GM19468 (cell line): ENCODE measurements around the gene PDZRN4.
"Not testable (repeated sequence)": the region's sequence is repeated elsewhere in the genome, so short reads cannot be mapped to it uniquely, and the experiment has no call there.

ENCODE experiments used
- ATAC-seq: cut with Tn5 transposase; IDR thresholded peaks from one replicate; pipeline ENCODE4 v1.9.1; 2021; ENCODE audit warnings: mild to moderate bottlenecking, moderate library complexity, moderate number of reproducible peaks; ENCODE audit not compliant: unreplicated experiment; ENCODE audit errors: extremely low read depth

Gene PDZRN4

GRCh38 chr12:41188058-41188840 is at the start of gene PDZRN4:
PDZRN4 (plus strand) TSS chr12:41188320.
- no peak for ATAC-seq

- ATAC-seq = no peak
Measured at GRCh38 chr12:41140117-41140516, 48.0 kb upstream of the PDZRN4 start.

DNA sequence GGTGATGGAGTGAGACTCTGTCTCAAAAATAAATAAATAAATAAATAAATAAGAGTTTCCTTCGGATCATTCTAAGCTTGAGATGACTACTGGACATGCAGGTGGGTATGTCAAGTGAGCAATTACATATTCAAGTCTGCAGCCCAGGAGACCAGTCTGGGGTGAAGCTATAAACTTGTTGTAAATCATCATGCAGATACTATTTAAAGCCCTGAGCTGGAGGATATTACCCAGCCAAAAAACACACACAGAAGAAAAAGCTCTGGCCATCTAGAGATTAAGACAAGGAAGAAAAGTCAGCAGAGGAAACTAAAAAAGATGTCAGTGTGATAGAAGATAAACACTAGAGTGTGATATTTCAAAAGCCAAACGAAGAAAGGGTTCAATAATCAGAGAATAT is 47.0 kb upstream of the PDZRN4 start:
- ATAC-seq = no peak

DNA sequence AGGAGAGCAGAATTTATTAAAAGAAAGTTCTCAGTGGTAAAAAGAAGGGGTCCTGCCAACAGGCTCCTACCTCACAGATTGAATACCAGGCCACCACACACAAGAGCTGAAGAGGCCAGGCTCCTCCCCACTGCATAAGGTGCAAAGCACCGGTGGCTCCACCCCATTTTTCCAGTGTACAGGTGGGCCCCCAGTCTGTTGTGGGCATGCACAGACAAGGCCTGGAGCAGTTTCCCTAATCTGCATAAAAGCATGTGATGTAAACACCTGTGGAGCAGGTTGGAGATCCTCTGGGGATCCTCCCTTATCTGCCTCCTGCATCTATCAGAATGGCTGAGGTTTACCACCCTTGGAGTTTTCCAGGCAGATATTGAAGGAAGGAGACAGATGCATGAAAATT is 45.7 kb upstream of the PDZRN4 start:
- ATAC-seq = no peak

DNA sequence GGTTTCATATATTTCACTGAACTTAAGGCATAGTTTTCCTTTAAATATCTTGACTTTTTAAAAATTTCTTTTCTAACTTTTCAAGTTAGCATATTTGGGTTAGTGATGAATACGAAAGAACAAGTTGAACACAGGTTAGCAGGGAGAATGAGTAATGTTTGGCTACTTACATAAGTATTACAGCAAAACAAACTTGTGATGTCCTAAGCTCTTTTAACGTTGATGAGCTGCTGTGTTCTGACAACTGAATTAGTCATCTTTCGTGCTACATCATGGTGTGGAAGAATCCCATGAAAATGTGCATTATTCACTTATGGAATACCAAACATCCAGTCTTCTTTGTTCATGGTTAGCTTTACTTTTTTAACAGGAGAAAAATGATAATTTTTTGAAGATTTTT is 36.3 kb upstream of the PDZRN4 start:
- ATAC-seq = no peak

GRCh38 chr12:41162461-41162860 is 25.7 kb upstream of the PDZRN4 start:
- ATAC-seq = no peak

DNA sequence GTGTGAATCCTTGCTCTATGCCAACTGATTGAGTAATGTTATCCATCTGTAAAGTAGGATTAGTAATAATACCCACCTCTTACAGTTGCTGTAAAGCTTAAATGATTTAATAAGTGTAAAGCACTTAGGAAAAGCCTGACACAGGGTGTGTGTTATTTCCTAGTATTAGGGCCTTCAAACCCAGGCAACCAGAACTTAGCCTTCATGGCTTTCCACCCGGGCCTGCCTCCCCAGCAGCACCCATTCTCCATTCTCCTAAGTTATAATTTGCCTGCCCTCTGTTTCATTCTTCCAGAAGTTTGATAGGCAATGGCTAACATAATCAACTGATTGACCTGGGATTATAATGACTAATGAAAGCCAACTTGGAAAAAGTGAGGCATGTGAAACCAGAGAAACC is 20.4 kb upstream of the PDZRN4 start:
- no peak for ATAC-seq

- no peak for ATAC-seq
Measured at GRCh38 chr12:41174602-41175001, 13.5 kb upstream of the PDZRN4 start.

DNA sequence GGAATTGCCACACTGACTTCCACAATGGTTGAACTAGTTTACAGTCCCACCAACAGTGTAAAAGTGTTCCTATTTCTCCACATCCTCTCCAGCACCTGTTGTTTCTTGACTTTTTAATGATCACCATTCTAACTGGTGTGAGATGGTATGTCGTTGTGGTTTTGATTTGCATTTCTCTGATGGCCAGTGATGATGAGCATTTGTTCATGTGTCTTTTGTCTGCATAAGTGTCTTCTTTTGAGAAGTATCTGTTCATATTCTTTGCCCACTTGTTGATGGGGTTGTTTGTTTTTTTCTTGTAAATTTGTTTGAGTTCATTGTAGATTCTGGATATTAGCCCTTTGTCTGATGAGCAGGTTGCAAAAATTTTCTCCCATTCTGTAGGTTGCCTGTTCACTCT is 8.6 kb upstream of the PDZRN4 start:
- not testable (repeated sequence) for ATAC-seq

DNA sequence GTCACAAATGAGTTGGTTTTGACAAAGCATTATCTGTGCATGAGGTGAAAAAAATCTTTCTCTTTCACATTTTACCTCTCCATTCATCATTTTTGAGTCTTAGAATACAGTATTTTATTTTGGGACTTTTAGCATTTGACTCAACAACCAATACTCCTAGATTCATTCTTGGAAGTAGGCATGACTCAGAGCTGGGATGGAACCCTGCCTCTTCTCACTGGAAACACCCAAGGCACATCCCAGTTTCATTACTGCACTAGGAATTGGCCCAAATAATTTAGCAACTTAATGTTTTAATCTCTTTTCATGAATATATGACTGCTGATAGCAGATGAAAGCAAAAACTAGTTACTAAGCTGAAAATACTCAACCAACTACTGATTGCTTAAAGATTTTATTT is 3.3 kb upstream of the PDZRN4 start:
- ATAC-seq = no peak

DNA sequence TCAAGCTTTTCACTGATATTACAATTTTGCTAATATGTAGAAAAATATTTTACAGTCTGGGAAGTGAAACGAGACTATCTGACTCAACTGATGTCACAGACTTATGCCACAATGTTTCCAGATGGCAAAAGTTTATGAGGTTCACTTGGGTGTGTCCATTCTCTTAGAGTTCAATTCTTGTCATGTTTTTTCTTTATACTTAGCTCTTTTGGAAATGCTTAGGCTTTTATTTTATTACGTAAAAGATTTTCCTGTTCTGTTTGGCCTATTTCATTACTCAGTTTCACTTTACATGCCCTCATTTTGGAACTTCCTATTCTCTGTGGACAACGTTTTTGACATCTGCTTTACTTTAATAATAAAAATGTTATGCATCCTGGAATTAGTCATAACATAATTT is 2.1 kb upstream of the PDZRN4 start:
- ATAC-seq = no peak

DNA sequence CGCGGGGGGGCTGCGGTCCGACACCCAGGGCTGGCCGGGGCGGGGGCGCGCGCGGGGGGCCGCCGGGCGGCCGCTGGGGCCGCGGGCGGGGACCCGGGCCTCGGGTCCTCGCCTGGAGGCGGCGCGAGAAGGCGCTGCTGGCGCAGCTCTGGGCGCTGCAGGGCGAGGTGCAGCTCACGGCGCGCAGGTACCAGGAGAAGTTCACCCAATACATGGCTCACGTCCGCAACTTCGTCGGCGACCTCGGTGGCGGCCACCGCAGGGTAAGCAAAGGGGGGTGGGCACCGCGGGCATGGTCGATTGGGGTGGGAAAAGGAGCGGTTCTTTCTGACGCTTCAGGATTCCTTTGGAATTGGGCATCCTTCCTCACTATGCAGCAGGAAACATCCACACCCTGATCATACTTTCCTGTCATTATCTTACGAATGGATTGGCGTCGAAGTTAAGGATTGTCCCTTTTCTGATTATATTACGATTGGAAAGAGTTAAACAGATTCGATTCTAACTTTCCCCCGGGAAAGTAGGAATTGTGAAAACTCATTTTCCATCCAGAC is 798 bp downstream of the PDZRN4 start:
- ATAC-seq = no peak

GRCh38 chr12:41189395-41190251 is 1.5 kb downstream of the PDZRN4 start:
- ATAC-seq = no peak

- no peak for ATAC-seq
Measured at GRCh38 chr12:41190338-41190737, 2.2 kb downstream of the PDZRN4 start.

DNA sequence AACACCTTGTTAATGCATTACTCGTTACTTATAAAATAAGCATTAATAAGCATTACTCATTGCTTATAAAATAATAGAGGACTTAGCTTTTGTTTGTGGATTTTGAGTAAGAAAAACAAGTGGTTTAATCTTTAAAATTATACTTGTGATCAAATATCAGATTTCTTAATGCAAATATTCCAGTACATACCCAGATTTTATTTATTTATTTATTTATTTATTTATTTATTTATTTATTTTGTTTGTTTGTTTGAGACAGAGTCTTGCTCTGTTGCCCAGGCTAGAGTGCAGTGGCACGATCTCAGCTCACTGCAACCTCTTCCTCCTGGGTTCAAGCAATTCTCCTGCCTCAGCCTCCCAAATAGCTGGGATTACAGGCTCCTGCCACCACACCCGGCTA is 3.4 kb downstream of the PDZRN4 start:
- not testable (repeated sequence) for ATAC-seq

DNA sequence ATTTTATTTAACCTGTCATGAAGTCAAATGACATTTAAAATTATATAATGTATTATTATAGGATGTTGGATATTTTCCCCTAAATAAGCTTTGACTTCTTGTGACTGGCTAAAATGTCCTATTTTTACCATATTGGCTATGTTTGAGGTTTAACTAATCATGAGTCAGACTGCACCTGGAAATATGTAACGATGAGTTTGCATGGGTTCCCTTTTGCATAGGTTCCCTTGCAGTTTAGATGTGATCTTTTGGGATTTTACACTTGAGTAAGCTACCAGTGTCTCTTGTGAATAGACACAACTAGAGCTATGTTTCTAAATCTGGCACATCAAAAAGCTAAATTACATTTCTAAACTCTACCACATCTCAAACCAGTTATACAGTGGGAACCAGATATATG is 5.2 kb downstream of the PDZRN4 start:
- no peak for ATAC-seq

- no peak for ATAC-seq
Measured at GRCh38 chr12:41202051-41202450, 13.9 kb downstream of the PDZRN4 start.

DNA sequence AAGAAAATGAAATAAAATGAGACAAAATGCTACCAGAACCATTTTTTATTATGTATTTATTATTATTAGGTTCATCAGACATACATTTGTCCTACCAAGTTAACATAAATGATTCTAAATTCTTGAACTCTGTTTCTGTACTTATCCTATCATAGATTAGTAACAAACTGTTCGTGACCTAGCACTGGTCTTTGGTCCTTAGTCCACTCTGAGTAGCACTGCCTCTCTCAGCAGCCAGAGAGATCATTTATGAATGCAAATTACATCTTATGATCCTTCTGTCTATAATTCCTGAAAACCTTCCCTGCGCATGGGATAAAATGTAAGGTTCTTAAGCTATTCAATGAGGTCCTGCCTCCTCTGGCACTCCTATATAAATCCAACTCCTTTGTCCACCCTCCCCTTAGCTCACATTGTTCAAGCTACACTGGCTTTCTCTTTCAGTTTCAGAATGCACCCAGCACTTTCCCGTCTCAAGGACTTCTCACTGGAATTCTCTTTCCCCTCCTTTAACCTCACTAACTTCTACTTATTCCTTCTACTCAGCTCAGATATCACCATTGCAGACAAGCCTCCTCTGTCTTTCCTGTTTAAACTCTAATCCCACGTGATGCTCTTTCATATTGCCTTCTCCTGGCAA is 17.1 kb downstream of the PDZRN4 start:
- no peak for ATAC-seq

DNA sequence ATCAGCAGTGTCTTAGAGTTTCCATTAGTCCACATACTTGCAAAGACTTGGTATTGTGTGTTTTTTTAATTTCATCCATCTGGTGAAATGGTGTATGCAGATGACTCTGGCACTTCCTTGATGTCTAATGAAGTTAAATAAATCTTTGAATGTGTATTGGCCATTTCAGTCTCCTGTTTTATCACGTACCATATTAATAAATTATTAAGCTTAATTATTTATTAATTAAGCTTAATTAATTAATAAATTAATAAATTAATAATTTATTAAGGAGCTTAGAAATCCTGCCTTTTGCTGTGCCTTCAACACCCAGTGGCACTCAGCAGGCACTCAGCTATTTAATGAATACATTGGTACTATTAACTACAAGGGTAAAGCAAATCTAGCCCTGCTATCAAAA is 18.2 kb downstream of the PDZRN4 start:
- ATAC-seq = no peak

DNA sequence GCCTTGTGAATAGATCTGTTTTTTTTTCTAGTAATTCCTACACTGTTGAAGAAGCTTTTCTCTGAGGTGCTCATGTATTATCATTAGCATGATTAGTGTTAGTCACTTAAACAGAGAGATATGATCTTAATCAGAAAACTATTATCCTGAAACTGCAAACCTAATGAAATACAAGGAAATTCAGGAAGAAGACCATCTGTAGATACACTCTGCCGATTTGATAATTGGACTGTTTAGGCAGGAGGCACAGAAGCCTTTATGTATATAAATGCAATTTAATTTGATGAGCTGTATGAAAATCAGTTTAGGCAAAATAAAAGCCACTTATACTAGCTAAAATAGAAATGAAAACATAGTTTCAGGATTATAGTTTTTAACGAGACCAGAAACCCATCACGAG is 23.3 kb downstream of the PDZRN4 start:
- no peak for ATAC-seq

DNA sequence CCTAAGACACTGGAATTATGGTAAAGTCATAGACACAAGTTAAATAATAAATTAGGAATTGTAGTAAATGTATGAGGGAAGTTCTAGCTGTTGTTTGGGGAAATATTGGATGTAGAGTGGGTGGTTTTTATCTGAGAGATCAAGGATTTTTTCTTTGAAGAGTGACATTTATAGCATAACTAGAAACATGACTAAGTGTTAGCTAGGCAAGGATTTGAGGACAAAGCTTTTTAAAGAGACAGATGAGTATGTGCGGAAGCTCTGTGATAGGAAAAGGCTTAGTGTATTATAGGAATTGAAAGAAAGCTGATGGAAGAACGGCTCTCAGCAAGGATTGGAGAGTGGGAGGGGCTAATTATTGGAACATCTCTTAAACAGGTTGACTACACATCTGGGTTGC is 24.5 kb downstream of the PDZRN4 start:
- ATAC-seq = no peak
